Liver (tissue), 9 donors: ENCODE results near the gene NABP2. TPM values are rescaled to one million over a fixed set of nuclear protein-coding genes. Genes with fewer than 3 reads are reported as not detected.

Source experiments
- DNase-seq: peaks from one replicate; pipeline ENCODE4 v3.0.0-alpha.2; 2017; ENCODE audit warnings: low spot score
- H3K27ac ChIP-seq, 2 donors: one replicate each; pipeline ENCODE4 v1.7.0; 2013; ENCODE audit warnings: inconsistent platforms in 2 of 2, low read length in 2 of 2, control low read depth in 1 of 2, low read depth in 1 of 2, mild to moderate bottlenecking in 1 of 2
- H3K27me3 ChIP-seq, 4 donors: one replicate each; pipeline versions ENCODE4 v1.6.1 to v1.7.0; 2013; ENCODE audit warnings: low read length in 3 of 4, inconsistent platforms in 1 of 4, mild to moderate bottlenecking in 1 of 4, moderate library complexity in 1 of 4; ENCODE audit not compliant: control insufficient read depth in 4 of 4, insufficient read depth in 4 of 4
- H3K36me3 ChIP-seq, 4 donors: one replicate each; pipeline versions ENCODE4 v1.6.1 to v1.7.0; 2013; ENCODE audit warnings: low read length in 3 of 4, mild to moderate bottlenecking in 3 of 4, low read depth in 1 of 4, moderate library complexity in 1 of 4; ENCODE audit not compliant: control insufficient read depth in 4 of 4, insufficient read depth in 3 of 4
- H3K4me1 ChIP-seq, 4 donors: one replicate each; pipeline versions ENCODE4 v1.6.1 to v1.7.0; 2013; ENCODE audit warnings: low read length in 3 of 4, mild to moderate bottlenecking in 3 of 4, moderate library complexity in 1 of 4; ENCODE audit not compliant: control insufficient read depth in 4 of 4, insufficient read depth in 4 of 4
- H3K4me3 ChIP-seq, 3 donors: one replicate each; pipeline versions ENCODE4 v1.6.1 to v1.7.0; 2013; ENCODE audit warnings: low read length in 3 of 3, control low read depth in 1 of 3, low read depth in 1 of 3, mild to moderate bottlenecking in 1 of 3
- H3K9ac ChIP-seq, 2 donors: one replicate each; pipeline ENCODE4 v1.7.0; 2013; ENCODE audit warnings: low read length in 2 of 2, mild to moderate bottlenecking in 2 of 2, moderate library complexity in 2 of 2, control low read depth in 1 of 2, low read depth in 1 of 2
- H3K9me3 ChIP-seq, 4 donors: one replicate each; pipeline versions ENCODE4 v1.6.1 to v1.7.0; 2013; ENCODE audit warnings: low read length in 3 of 4; ENCODE audit not compliant: control insufficient read depth in 4 of 4
- EGR1 ChIP-seq, 2 donors: IDR thresholded peaks; 2 replicates each; pipeline ENCODE4 v1.6.1; 2016 to 2018; ENCODE audit warnings: antibody characterized with exemption in 2 of 2, low read depth in 2 of 2
- FOXA1 ChIP-seq: IDR thresholded peaks from 2 replicates; pipeline ENCODE4 v1.6.1; 2016; ENCODE audit warnings: antibody characterized with exemption
- FOXA2 ChIP-seq: IDR thresholded peaks from 2 replicates; pipeline ENCODE4 v1.6.1; 2016; ENCODE audit warnings: antibody characterized with exemption
- GABPA ChIP-seq, 2 donors: IDR thresholded peaks in 1 of 2; conservative IDR thresholded peaks in 1 of 2; 2 replicates each; pipeline ENCODE4 v1.6.1; 2016; ENCODE audit warnings: antibody characterized with exemption in 2 of 2, mild to moderate bottlenecking in 1 of 2, moderate library complexity in 1 of 2
- HNF4A ChIP-seq, 2 donors: conservative IDR thresholded peaks; 2 replicates each; pipeline ENCODE4 v1.6.1; 2016; ENCODE audit warnings: antibody characterized with exemption in 2 of 2, mild to moderate bottlenecking in 2 of 2
- HNF4G ChIP-seq: IDR thresholded peaks from 2 replicates; pipeline ENCODE4 v1.6.1; 2016; ENCODE audit warnings: antibody characterized with exemption
- JUND ChIP-seq, 2 donors: IDR thresholded peaks; 2 replicates each; pipeline ENCODE4 v1.6.1; 2016; ENCODE audit warnings: antibody characterized with exemption in 2 of 2
- NR2F2 ChIP-seq: IDR thresholded peaks from 2 replicates; pipeline ENCODE4 v1.6.1; 2016; ENCODE audit warnings: antibody characterized with exemption
- RAD21 ChIP-seq, 2 donors: IDR thresholded peaks; 2 replicates each; pipeline ENCODE4 v1.6.1; 2016; ENCODE audit warnings: antibody characterized with exemption in 2 of 2, mild to moderate bottlenecking in 2 of 2
- REST ChIP-seq: IDR thresholded peaks from 2 replicates; pipeline ENCODE4 v1.6.1; 2016; ENCODE audit warnings: antibody characterized with exemption, mild to moderate bottlenecking
- RXRA ChIP-seq, 2 donors: IDR thresholded peaks; 2 replicates each; pipeline ENCODE4 v1.6.1; 2017 to 2018; ENCODE audit warnings: antibody characterized with exemption in 2 of 2, mild to moderate bottlenecking in 1 of 2
- SP1 ChIP-seq: IDR thresholded peaks from 2 replicates; pipeline ENCODE4 v1.6.1; 2018; ENCODE audit warnings: antibody characterized with exemption, mild to moderate bottlenecking
- TAF1 ChIP-seq: conservative IDR thresholded peaks from 2 replicates; pipeline ENCODE4 v1.6.1; 2016; ENCODE audit warnings: antibody characterized with exemption, mild to moderate bottlenecking
- YY1 ChIP-seq: IDR thresholded peaks from 2 replicates; pipeline ENCODE4 v1.6.1; 2016; ENCODE audit warnings: antibody characterized with exemption, mild to moderate bottlenecking
- ZBTB33 ChIP-seq: IDR thresholded peaks from 2 replicates; pipeline ENCODE4 v1.6.1; 2016; ENCODE audit warnings: antibody characterized with exemption
- WGBS: extraction: QIAGEN DNeasy Blood & Tissue Kit; methylation state at CpG from one replicate; pipeline ENCODE4 v1.1.7; 2013; 5-methylcytosine and 5-hydroxymethylcytosine counted together
- polyA plus RNA-seq, 2 donors: library from polyadenylated mRNA; stranded (reverse) in 1 of 2; unstranded in 1 of 2; fragments of 200-250 nt in 1 of 2; fragments of >200 nt in 1 of 2; fragmentation: Nextera tagmentation in 1 of 2; extraction: Ambion mirVana in 1 of 2; gene quantifications; one replicate each; pipeline versions ENCODE4 v1.2.1 to v1.2.3, GENCODE V29; 2013 to 2015
- total RNA-seq, 2 donors: library from RNA; depleted of rRNA; stranded (reverse); fragments of >200 nt; gene quantifications; one replicate each; pipeline ENCODE4 v1.2.3, GENCODE V29; 2014
- TF ChIP-seq, protein P1 (sequence below): IDR thresholded peaks from 2 replicates; pipeline ENCODE4 v1.6.1; 2016; ENCODE audit warnings: antibody characterized with exemption
- TF ChIP-seq, protein P2 (sequence below): IDR thresholded peaks from 2 replicates; pipeline ENCODE4 v1.6.1; 2016; ENCODE audit warnings: antibody characterized with exemption
- TF ChIP-seq, protein P3 (sequence below): fragments of 150-350 bp; IDR thresholded peaks from 2 replicates; pipeline ENCODE4 v1.5.1; 2017; ENCODE audit warnings: improper control_type of control experiment, low read depth, low read length; ENCODE audit not compliant: missing input control
- donor health status: healthy.
- donor health status: healthy.
- donor health status: healthy.
- donor health status: healthy.
- donor health status: healthy.

Gene NABP2
- total and polyA plus RNA-seq, 4 donors = 10.8 to 14.5 (median 12.6) TPM

- Histone ChIP-seq H3K4me1 (peaks cover 0 to 19% (median 15%) of the 10 kb centered on the region in 4 donors), H3K27me3 (no peaks in the 10 kb centered on the region), H3K9me3 (no peaks in the 10 kb centered on the region), H3K27ac (no peak overlapping the region), H3K4me3 (no peak overlapping the region), H3K36me3 (no peaks in the 10 kb centered on the region), H3K9ac (no peak overlapping the region)
- TF ChIP-seq EGR1 (IDR thresholded peaks at IDR 0.05; ENCODE audit: low read depth in 2 of 2) (no peak), HNF4G (no peak), NR2F2 (no peak), JUND (IDR thresholded peaks at IDR 0.05) (no peak), FOXA2 (no peak), ZBTB33 (no peak), RXRA (IDR thresholded peaks at IDR 0.05) (no peak), YY1 (no peak), GABPA (IDR thresholded peaks at IDR 0.05 in 1 of 2, conservative IDR thresholded peaks at IDR 0.05 in 1 of 2) (no peak), HNF4A (conservative IDR thresholded peaks at IDR 0.05) (no peak), TAF1 (no peak)
- TF ChIP-seq, protein P1, sequence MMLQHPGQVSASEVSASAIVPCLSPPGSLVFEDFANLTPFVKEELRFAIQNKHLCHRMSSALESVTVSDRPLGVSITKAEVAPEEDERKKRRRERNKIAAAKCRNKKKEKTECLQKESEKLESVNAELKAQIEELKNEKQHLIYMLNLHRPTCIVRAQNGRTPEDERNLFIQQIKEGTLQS = no peak
- TF ChIP-seq, protein P2, sequence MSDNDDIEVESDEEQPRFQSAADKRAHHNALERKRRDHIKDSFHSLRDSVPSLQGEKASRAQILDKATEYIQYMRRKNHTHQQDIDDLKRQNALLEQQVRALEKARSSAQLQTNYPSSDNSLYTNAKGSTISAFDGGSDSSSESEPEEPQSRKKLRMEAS = no peak
- DNase-seq = no peak
These were observed 31.6 kb upstream of the NABP2 start for GRCh38 chr12:56192582-56192981.

GRCh38 chr12:56193025-56193578 lies 31.0 kb upstream of the NABP2 start:
- 52% methylated on average over 1 of the region's 1 CpG for WGBS
- no peaks in the 10 kb centered on the region for H3K27me3 ChIP-seq
- no peak overlapping the region for H3K27ac ChIP-seq
- no peaks in the 10 kb centered on the region for H3K9me3 ChIP-seq
- TF ChIP-seq JUND (IDR thresholded peaks at IDR 0.05) (no peak), REST (no peak), TAF1 (peak; percentile 38), EGR1 (IDR thresholded peaks at IDR 0.05; ENCODE audit: low read depth in 2 of 2) (no peak), SP1 (no peak), GABPA (IDR thresholded peaks at IDR 0.05 in 1 of 2, conservative IDR thresholded peaks at IDR 0.05 in 1 of 2) (peak in 1 of 2 donors; percentile 10), NR2F2 (no peak), FOXA2 (no peak), RAD21 (IDR thresholded peaks at IDR 0.05) (peak; percentile 95 to 96), HNF4G (no peak), YY1 (peak; percentile 97), RXRA (IDR thresholded peaks at IDR 0.05) (no peak), HNF4A (conservative IDR thresholded peaks at IDR 0.05) (no peak), FOXA1 (no peak), ZBTB33 (no peak)
- TF ChIP-seq, protein P3, sequence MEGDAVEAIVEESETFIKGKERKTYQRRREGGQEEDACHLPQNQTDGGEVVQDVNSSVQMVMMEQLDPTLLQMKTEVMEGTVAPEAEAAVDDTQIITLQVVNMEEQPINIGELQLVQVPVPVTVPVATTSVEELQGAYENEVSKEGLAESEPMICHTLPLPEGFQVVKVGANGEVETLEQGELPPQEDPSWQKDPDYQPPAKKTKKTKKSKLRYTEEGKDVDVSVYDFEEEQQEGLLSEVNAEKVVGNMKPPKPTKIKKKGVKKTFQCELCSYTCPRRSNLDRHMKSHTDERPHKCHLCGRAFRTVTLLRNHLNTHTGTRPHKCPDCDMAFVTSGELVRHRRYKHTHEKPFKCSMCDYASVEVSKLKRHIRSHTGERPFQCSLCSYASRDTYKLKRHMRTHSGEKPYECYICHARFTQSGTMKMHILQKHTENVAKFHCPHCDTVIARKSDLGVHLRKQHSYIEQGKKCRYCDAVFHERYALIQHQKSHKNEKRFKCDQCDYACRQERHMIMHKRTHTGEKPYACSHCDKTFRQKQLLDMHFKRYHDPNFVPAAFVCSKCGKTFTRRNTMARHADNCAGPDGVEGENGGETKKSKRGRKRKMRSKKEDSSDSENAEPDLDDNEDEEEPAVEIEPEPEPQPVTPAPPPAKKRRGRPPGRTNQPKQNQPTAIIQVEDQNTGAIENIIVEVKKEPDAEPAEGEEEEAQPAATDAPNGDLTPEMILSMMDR = peak; percentile 92
- TF ChIP-seq, protein P2 = no peak
- TF ChIP-seq, protein P1 = no peak
- peaks cover 0 to 15% (median 10%) of the 10 kb centered on the region in 4 donors for H3K4me1 ChIP-seq
- H3K9ac ChIP-seq = no peak overlapping the region
- DNase-seq = peak; percentile 78
- H3K4me3 ChIP-seq = no peak overlapping the region
- H3K36me3 ChIP-seq = no peaks in the 10 kb centered on the region
